HEK293 (cell line): ENCODE data around the gene MATN3.

Experiments
- CTCF ChIA-PET: fragments of 350-600 bp; formaldehyde crosslinking; extraction: SDS; loops from one replicate; lab custom pipeline; 2021; ENCODE audit warnings: antibody characterized with exemption; lab: Yijun Ruan, JAX
- POLR2A ChIA-PET: fragments of 300-600 bp; formaldehyde crosslinking; extraction: SDS; loops from one replicate; lab custom pipeline; 2020; ENCODE audit warnings: antibody characterized with exemption, inconsistent platforms; lab: Yijun Ruan, JAX
- H3K27ac ChIP-seq: fragments of 200-500 bp; sonication (Bioruptor generic); 2 replicates; pipeline ENCODE4 v1.5.1; 2014; ENCODE audit warnings: low read depth, low read length, control low read depth, inconsistent platforms; ENCODE audit errors: extremely low read depth
- H3K36me3 ChIP-seq, 2 experiments: fragments of 200-500 bp in 1 of 2; sonication (Bioruptor generic) in 1 of 2; 1 replicate in 1 of 2; 2 replicates in 1 of 2; pipeline ENCODE4 v1.5.1; 2014 to 2017; ENCODE audit warnings: inconsistent platforms in 2 of 2, low read length in 2 of 2; ENCODE audit not compliant: control insufficient read depth in 2 of 2, insufficient read depth in 1 of 2
- H3K4me1 ChIP-seq: fragments of 200-500 bp; sonication (Bioruptor generic); 2 replicates; pipeline ENCODE4 v1.5.1; 2014; ENCODE audit warnings: mild to moderate bottlenecking, low read length, inconsistent platforms; ENCODE audit not compliant: control insufficient read depth, insufficient read depth
- H3K4me3 ChIP-seq: 2 replicates; pipeline ENCODE4 v1.5.1; 2011; ENCODE audit warnings: low read depth, mild to moderate bottlenecking, control low read depth, low read length, moderate library complexity
- H3K9me3 ChIP-seq: fragments of 200-500 bp; sonication (Bioruptor generic); 2 replicates; pipeline ENCODE4 v1.5.1; 2014; ENCODE audit warnings: low read depth, low read length, inconsistent platforms; ENCODE audit not compliant: control insufficient read depth, insufficient read depth
- GLIS2 ChIP-seq: fragments of 450-650 bp; formaldehyde crosslinking; IDR thresholded peaks from 2 replicates; pipeline ENCODE4 v1.5.1; 2016; ENCODE audit warnings: missing biosample characterization, missing genetic modification characterization
- HOXD13 ChIP-seq: sonication (generic); formaldehyde crosslinking; IDR thresholded peaks from 2 replicates; pipeline ENCODE4 v1.8.0; 2022; ENCODE audit warnings: missing genetic modification reagents, borderline replicate concordance
- IKZF3 ChIP-seq: fragments of 450-650 bp; IDR thresholded peaks from 2 replicates; pipeline ENCODE4 v1.5.0; 2018; ENCODE audit warnings: missing biosample characterization, mild to moderate bottlenecking, missing genetic modification characterization, moderate library complexity
- OVOL3 ChIP-seq: fragments of 450-650 bp; formaldehyde crosslinking; IDR thresholded peaks from 2 replicates; pipeline ENCODE4 v1.5.1; 2016; ENCODE audit warnings: missing biosample characterization, missing genetic modification characterization
- REST ChIP-seq: fragments of 450-650 bp; formaldehyde crosslinking; IDR thresholded peaks from 2 replicates; pipeline ENCODE4 v1.5.1; 2016; ENCODE audit warnings: missing biosample characterization, missing genetic modification characterization
- SP7 ChIP-seq: fragments of 450-650 bp; formaldehyde crosslinking; IDR thresholded peaks from 2 replicates; pipeline ENCODE4 v1.5.1; 2016; ENCODE audit warnings: missing biosample characterization, missing genetic modification characterization
- ZBTB1 ChIP-seq: fragments of 450-650 bp; formaldehyde crosslinking; IDR thresholded peaks from 2 replicates; pipeline ENCODE4 v1.5.1; 2016; ENCODE audit warnings: missing biosample characterization, missing genetic modification characterization
- ZNF112 ChIP-seq: fragments of 450-650 bp; formaldehyde crosslinking; IDR thresholded peaks from 2 replicates; pipeline ENCODE4 v1.5.0; 2017; ENCODE audit warnings: missing biosample characterization, missing genetic modification characterization
- ZNF138 ChIP-seq: fragments of 450-650 bp; formaldehyde crosslinking; IDR thresholded peaks from 2 replicates; pipeline ENCODE4 v1.5.1; 2016; ENCODE audit warnings: missing biosample characterization, missing genetic modification characterization, borderline replicate concordance
- ZNF175 ChIP-seq: fragments of 450-650 bp; formaldehyde crosslinking; IDR thresholded peaks from 2 replicates; pipeline ENCODE4 v1.5.1; 2016; ENCODE audit warnings: missing biosample characterization, missing genetic modification characterization
- ZNF184 ChIP-seq: fragments of 450-650 bp; IDR thresholded peaks from 2 replicates; pipeline ENCODE4 v1.5.1; 2018; ENCODE audit warnings: missing biosample characterization, mild to moderate bottlenecking, missing genetic modification characterization
- ZNF223 ChIP-seq: fragments of 450-650 bp; formaldehyde crosslinking; IDR thresholded peaks from 2 replicates; pipeline ENCODE4 v1.5.1; 2016; ENCODE audit warnings: missing biosample characterization, missing genetic modification characterization
- ZNF239 ChIP-seq: fragments of 450-650 bp; formaldehyde crosslinking; IDR thresholded peaks from 2 replicates; pipeline ENCODE4 v1.5.1; 2016; ENCODE audit warnings: missing biosample characterization, missing genetic modification characterization
- ZNF354C ChIP-seq: fragments of 450-650 bp; formaldehyde crosslinking; IDR thresholded peaks from 2 replicates; pipeline ENCODE4 v1.5.1; 2016; ENCODE audit warnings: missing biosample characterization, missing genetic modification characterization, low read depth, borderline replicate concordance
- ZNF391 ChIP-seq: fragments of 450-650 bp; formaldehyde crosslinking; IDR thresholded peaks from 2 replicates; pipeline ENCODE4 v1.5.1; 2016; ENCODE audit warnings: low read depth, missing biosample characterization, missing genetic modification characterization, borderline replicate concordance
- ZNF501 ChIP-seq: fragments of 450-650 bp; formaldehyde crosslinking; IDR thresholded peaks from 2 replicates; pipeline ENCODE4 v1.5.1; 2016; ENCODE audit warnings: missing biosample characterization, missing genetic modification characterization
- ZNF555 ChIP-seq: fragments of 450-650 bp; formaldehyde crosslinking; conservative IDR thresholded peaks from 2 replicates; pipeline ENCODE4 v1.5.1; 2017; ENCODE audit warnings: missing biosample characterization, mild to moderate bottlenecking, missing genetic modification characterization, inconsistent platforms
- ZNF571 ChIP-seq: fragments of 450-650 bp; formaldehyde crosslinking; IDR thresholded peaks from 2 replicates; pipeline ENCODE4 v1.5.0; 2017; ENCODE audit warnings: missing biosample characterization, missing genetic modification characterization
- ZNF585B ChIP-seq: fragments of 450-650 bp; formaldehyde crosslinking; IDR thresholded peaks from 2 replicates; pipeline ENCODE4 v1.5.1; 2016; ENCODE audit warnings: missing biosample characterization, missing genetic modification characterization
- ZNF623 ChIP-seq: fragments of 450-650 bp; formaldehyde crosslinking; IDR thresholded peaks from 2 replicates; pipeline ENCODE4 v1.5.1; 2016; ENCODE audit warnings: missing biosample characterization, missing genetic modification characterization
- ZNF692 ChIP-seq: fragments of 450-650 bp; formaldehyde crosslinking; IDR thresholded peaks from 2 replicates; pipeline ENCODE4 v1.5.1; 2016; ENCODE audit warnings: missing biosample characterization, missing genetic modification characterization
- ZNF76 ChIP-seq: fragments of 450-650 bp; formaldehyde crosslinking; IDR thresholded peaks from 2 replicates; pipeline ENCODE4; 2016; ENCODE audit warnings: low read depth, missing biosample characterization, missing genetic modification characterization, borderline replicate concordance
- TF ChIP-seq, protein P1 (sequence below): fragments of 450-650 bp; formaldehyde crosslinking; conservative IDR thresholded peaks from 2 replicates; pipeline ENCODE4 v1.5.1; 2016; ENCODE audit warnings: low read depth, missing biosample characterization, missing genetic modification characterization

MATN3 gene

GRCh38 chr2:20011276-20012031 is 1.0 kb downstream of the MATN3 start:
- Histone ChIP-seq H3K27ac (no peak overlapping the region), H3K4me3 (no peak overlapping the region), H3K36me3 (no peaks in the 10 kb centered on the region), H3K4me1 (no peaks in the 10 kb centered on the region), H3K9me3 (no peaks in the 10 kb centered on the region)
- ChIA-PET CTCF (interaction anchor here (0.6 to 1.1 kb wide), 2 partner anchors 56 to 422 kb away, joined by 3 to 4 read pairs; no protein-coding TSS in a partner anchor), POLR2A (no interaction called here)
- TF ChIP-seq HOXD13, result no peak
- no peak for TF ChIP-seq ZNF501 (tag by site-specific recombination)
- no peak for TF ChIP-seq ZNF391
- no peak for TF ChIP-seq ZNF175
- TF ChIP-seq ZNF76, result no peak
- TF ChIP-seq REST (tag by site-specific recombination), result no peak
- no peak for TF ChIP-seq ZNF354C (tag by site-specific recombination)

DNA sequence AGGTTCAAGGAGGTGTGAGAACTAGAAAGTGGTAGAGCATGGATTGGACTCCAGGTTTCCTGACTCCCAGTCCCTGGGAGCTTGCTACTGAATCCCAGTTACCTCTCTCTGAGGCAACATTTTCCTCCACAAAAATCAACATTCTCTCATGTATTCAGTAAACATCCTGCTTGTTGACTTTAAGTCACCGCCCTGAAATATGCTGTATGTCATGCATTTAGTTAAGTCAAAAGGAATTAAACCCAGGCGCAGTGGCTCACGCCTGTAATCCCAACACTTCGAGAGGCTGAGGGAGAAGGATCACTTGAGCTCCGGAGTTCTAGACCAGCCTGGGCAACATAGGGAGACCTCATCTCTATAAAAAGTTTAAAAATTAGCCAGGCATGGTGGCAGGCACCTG is 3.8 kb downstream of the MATN3 start:
- no peak overlapping the region for H3K27ac ChIP-seq
- ChIA-PET CTCF (interaction anchor here (1.1 kb wide), 1 partner anchor 95 kb away, joined by 4 read pairs; no protein-coding TSS in a partner anchor), POLR2A (no interaction called here)
- TF ChIP-seq ZNF555 (tag by site-specific recombination) (no peak), ZBTB1 (tag by site-specific recombination) (no peak), ZNF623 (no peak), ZNF585B (no peak), HOXD13 (no peak), GLIS2 (tag by site-specific recombination) (no peak), ZNF223 (no peak), OVOL3 (tag by site-specific recombination) (no peak), ZNF692 (tag by site-specific recombination) (no peak), ZNF184 (tag by site-specific recombination) (no peak), ZNF239 (tag by site-specific recombination) (no peak), SP7 (tag by site-specific recombination) (no peak), ZNF138 (no peak), ZNF571 (tag by site-specific recombination) (no peak), IKZF3 (tag by site-specific recombination) (no peak), ZNF112 (no peak)
- TF ChIP-seq, protein P1, sequence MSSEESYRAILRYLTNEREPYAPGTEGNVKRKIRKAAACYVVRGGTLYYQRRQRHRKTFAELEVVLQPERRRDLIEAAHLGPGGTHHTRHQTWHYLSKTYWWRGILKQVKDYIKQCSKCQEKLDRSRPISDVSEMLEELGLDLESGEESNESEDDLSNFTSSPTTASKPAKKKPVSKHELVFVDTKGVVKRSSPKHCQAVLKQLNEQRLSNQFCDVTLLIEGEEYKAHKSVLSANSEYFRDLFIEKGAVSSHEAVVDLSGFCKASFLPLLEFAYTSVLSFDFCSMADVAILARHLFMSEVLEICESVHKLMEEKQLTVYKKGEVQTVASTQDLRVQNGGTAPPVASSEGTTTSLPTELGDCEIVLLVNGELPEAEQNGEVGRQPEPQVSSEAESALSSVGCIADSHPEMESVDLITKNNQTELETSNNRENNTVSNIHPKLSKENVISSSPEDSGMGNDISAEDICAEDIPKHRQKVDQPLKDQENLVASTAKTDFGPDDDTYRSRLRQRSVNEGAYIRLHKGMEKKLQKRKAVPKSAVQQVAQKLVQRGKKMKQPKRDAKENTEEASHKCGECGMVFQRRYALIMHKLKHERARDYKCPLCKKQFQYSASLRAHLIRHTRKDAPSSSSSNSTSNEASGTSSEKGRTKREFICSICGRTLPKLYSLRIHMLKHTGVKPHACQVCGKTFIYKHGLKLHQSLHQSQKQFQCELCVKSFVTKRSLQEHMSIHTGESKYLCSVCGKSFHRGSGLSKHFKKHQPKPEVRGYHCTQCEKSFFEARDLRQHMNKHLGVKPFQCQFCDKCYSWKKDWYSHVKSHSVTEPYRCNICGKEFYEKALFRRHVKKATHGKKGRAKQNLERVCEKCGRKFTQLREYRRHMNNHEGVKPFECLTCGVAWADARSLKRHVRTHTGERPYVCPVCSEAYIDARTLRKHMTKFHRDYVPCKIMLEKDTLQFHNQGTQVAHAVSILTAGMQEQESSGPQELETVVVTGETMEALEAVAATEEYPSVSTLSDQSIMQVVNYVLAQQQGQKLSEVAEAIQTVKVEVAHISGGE (tag by site-specific recombination), result no peak
- TF ChIP-seq, all 188 proteins: peak for 0
- Histone ChIP-seq H3K9me3 (no peaks in the 10 kb centered on the region), H3K4me3 (no peak overlapping the region), H3K4me1 (no peaks in the 10 kb centered on the region), H3K36me3 (no peaks in the 10 kb centered on the region)
